HG02571 (cell line): ENCODE measurements around the gene CELA1.

Experiments used
- ATAC-seq: cut with Tn5 transposase; IDR thresholded peaks from one replicate; pipeline ENCODE4 v1.9.1; 2021; ENCODE audit warnings: mild to moderate bottlenecking, moderate library complexity; ENCODE audit not compliant: unreplicated experiment

CELA1 gene

DNA sequence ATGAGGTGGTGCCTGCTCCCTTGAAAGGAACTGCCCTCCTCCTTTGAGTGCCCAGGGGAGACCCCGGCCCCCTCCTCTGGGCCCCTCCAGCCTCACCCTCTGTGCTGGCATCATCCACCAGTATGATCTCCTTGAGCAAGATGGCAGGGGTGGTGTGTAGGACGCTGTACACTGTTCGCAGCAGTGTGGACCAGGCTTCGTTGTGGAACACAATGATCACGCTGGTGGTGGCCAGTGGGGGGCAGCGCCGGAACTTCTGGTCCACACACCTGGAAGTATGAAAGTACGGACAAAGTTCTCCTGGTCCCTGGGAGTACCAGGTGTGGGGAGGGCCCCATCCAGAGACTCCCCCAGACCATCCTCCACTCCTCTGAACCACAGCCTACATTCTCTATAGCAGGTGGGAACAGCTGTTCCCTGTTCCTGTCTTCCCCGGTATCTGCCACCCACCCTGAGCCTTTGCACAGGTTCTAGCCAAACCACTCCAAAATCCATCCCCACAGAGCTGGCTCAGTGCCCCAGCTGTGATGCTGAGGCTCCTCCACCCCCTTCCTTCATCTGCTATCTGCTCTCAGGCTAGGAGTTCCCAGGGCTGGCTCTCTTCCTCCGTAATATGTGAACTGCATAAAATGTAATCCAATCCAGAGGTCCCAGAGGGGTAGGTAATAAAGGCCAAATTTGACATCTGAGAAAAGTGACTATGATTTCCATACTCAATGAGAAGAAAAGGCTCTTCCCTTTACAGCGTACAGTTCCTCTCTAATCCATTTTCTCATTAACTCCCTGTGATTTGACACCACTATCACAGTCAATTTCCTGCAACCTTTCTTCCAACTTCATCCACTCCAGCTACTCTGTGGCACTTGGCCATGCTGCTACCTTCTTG is 30.9 kb upstream of the CELA1 start:
- ATAC-seq: no peak

DNA sequence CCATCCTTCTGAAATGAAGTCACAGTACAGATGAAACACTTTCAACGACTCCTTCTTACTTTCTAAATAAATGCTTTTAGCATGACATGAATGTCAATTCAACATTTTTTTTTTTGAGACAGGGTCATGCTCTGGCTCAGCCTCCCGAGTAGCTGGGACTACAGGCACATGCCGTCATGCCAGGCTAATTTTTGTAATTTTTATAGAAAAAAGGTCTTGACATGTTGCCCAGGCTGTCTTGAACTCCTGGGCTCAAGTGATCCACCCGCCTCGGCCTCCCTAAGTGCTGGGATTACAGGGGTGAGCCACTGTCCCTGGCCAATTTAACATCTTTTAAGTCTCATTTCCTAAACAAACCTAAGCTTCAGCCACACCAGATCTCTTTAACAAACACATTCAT is 28.4 kb upstream of the CELA1 start:
- no peak for ATAC-seq

DNA sequence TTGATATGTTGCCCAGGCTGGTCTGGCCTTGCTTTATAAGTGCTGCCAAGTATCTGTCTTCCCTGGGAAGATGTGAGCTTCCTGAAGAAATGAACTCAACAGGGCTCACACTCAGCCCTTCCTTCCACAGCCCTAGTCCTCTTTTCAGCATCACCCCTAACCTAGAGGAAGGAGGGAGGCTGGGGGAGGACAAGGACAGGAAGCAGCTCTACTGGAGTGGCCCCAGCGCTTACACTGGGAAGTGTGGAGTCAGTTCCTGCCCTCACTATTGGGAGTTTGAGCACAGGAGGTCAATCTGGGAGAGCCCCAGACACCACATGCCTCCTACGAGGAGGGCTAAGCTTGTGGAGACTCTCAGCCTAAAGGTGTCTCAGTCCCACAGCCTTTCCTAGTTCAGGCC is 27.9 kb upstream of the CELA1 start:
- ATAC-seq: no peak

DNA sequence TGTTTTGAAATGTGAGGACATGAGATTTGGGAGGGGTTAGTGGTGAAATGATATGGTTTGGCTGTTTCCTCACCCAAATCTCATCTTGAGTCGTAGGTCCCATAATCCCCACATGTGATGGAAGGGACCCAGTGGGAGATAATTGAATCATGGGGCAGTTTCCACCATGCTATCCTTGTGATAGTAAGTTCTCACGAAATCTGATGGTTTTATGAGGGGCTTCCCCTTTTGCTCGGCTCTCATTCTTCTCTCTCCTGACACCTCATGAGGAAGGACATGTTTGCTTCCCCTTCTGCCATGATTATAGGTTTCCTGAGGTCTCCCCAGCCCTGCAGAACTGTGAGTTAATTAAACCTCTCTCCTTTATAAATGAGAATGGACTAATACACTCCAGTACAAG is 26.7 kb upstream of the CELA1 start:
- ATAC-seq: no peak

DNA sequence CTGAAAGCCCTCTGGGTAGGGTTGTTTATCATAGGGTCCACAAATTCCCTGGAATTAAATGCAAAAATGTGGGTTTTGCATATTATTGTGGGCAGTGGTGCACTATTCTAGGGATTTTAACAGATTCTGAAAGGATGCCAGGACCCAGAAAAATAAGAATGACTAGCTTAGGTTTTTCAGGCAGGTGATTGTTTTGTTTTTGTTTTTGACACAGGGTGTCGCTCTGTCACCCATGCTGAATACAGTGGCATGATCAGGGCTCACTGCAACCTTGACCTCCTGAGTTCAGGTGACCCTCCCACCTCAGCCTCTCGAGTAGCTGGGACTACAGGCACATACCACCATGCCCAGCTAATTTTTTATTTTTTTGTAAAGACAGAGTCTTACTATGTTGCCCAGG is 25.5 kb upstream of the CELA1 start:
- no peak for ATAC-seq

DNA sequence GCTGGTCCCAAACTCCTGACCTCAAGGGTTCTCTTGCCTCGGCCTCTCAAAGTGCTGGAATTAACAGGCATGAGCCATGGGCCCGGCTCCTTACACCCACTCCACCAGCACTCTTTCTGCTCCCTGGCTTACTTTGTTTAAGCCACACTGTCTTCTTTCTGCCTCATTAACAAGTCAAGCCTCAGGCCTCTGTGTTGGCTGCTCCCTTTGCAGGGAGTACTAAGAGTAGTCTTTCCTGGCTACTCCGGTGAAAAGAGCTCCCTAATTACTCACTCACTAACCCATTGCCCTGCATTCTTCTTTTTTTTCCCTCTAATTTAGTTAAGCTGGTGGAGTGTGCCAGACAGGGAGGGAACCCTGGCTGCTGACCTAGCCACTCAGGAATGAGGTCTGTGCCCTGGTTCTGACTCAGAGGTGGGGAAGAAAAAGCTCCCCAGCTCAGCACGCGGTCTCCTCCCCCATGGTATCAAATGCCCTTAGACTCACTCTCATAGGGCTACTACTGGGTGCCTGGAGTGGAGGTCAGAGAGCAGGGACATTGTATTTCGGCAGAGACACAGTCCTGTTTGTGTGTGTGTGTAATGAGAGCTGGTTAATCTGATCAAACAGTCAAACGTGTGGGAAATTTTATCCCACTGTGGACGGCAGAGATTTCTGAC is 24.9 kb upstream of the CELA1 start:
- ATAC-seq: no peak

DNA sequence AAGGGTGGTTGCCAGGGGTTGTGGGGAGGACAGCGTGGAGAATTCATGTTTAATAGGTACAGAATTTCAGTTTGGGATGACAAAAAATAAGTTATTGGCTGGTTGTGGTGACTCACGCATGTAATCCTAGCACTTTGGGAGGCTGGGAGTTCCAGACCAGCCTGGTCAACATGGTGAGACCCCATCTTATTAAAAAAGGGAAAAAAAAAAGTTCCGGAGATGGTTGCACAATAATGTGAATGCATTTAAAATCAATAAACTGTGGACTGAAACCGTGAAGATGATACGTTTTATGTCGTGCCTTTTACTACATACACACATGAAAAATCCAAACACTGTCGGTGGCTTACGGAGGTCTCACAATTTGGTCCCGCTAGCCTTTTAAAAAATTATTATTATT is 24.2 kb upstream of the CELA1 start:
- no peak for ATAC-seq

DNA sequence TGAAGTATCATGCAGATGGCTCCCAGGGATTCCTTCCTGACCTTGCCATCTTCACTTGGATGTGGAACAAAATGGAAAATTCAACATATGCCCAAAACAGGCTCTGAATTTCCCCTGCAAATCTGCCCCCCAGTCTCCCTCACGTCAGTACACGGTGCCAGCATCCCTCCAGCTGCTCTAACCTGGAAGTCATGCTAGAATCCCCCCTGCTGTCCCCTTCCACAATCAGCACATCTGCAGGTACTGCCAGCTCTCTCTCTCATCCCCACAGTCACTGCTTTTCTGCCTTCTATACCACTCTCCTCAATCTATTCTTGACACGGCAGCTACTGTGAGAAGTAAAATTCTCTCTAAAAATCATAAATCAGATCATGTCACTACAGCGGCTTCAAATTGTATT is 23.1 kb upstream of the CELA1 start:
- ATAC-seq: no peak

DNA sequence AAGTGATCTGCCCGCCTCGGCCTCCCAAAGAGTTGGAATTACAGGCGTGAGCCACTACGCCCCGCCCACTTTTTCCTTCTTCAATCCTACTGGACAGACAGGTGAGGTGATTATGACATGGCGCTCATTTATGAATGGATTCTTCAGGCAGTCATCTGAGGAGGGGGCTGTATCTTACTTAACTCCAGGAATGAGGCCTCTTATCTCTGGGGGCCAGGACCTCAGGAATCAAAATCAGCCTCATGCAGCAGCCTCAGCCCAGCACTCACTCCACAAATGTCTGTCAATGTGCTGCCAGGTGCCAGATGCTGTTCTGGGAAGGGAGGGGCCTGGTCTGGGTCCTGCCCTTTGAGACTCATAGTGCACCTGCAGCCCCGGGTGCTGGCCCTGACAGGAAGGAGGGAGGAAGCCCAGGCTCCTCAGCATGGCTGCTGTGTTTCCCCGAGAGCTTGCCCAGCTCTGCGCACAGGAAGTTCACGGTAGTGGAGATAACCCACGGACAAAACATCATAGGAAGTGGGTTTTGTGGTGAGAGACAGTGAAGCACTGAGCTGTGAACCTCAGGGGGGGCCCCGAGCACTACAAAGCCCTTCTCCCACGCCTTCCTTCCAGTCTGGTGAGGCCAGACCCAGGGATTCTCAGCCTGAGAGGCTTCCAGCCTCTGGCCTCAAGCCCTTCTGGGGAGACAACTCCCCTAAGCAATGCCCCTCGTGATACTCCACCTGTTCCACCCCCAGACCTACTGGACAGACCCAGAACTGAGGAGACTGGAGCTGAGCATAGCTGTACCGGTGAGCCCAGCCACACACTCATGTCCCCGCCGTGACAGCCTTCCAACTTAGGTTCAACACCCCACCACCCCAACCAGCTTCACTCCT is 22.4 kb upstream of the CELA1 start:
- ATAC-seq: peak; percentile 97

DNA sequence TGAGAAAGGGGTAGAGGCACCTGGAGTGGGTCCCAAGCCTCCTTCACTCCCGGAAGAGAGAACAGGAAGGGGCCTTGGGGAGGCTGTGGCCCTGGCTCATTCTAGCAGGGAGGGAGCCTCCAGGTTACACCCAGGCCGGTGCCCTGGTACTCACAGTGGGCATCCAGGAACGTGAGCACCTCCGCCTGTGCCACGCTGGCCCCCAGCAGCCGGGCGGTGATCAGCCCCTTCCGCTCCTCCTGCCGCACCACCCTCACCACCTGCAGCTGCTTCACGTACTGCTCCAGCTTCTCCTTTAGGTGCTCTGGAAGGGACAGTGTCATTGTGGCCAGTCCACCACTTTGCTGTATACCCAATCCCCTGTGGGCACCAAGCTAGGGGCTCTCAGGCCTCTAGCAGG is 18.8 kb upstream of the CELA1 start:
- ATAC-seq: no peak

DNA sequence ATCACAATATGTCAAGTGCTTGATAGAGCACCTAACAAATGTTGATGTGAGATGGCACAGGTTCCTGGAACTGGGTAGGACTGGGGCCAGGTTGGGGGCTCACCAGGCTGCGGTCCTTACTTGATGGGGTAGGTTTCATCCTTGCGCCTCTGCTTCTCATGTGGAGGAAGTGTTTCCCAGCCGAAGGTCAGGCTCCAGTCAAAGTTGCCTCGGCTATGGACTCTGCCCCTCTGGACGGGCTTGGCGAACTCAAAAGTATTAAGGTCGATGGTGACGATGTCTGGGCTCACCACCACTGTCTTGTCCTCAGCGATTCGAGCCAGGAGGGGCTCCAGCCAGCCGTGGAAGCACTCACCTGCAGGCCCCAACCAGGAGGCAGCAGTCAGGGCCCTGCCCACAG is 17.5 kb upstream of the CELA1 start:
- no peak for ATAC-seq

DNA sequence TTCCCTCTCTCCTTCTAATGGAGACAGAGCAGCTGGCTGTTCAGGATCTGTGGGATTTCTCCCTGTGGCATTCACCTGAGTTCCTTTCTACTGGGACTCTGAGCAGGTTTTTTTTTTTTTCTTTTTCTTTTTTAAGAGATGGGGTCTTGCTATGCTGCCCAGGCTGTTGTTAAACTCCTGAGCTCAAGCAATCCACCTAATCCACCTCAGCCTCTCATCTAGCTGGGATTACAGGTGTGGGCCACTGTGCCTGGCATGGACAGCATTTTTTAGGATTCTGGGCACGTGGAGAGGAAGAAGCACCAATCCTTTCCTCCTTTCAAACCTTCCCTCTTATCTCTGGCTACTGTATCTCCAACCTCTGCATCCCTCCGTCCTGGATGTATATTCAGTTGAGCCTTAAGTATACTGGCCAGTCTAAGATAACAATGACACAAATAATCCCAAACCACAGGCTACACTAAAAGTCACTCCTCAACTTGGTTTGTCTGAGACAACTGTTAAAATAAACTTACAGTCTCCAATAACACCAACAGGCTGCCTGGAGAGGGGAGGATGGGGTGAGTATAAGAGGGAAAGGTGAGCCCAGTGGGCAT is 16.4 kb upstream of the CELA1 start:
- ATAC-seq: no peak

DNA sequence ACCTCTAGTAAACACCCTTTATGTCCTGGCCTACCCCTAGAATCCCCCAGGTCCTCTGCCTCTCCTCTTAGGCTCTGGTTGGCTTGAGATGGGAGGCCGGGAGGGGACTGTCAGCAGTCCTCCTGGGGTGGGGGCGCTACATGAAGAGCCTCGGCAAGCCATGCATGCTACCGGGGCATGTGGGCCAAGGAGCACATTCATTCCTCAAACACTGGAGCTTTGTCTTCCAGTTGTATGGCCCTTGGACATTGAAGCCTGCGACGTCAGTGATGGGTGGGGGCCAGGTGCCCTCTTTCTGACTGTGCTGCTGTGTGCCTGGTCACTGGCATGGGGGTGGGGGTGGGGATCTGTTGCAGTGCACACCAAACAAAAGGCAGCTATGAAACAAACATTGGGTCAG is 15.8 kb upstream of the CELA1 start:
- ATAC-seq: no peak

DNA sequence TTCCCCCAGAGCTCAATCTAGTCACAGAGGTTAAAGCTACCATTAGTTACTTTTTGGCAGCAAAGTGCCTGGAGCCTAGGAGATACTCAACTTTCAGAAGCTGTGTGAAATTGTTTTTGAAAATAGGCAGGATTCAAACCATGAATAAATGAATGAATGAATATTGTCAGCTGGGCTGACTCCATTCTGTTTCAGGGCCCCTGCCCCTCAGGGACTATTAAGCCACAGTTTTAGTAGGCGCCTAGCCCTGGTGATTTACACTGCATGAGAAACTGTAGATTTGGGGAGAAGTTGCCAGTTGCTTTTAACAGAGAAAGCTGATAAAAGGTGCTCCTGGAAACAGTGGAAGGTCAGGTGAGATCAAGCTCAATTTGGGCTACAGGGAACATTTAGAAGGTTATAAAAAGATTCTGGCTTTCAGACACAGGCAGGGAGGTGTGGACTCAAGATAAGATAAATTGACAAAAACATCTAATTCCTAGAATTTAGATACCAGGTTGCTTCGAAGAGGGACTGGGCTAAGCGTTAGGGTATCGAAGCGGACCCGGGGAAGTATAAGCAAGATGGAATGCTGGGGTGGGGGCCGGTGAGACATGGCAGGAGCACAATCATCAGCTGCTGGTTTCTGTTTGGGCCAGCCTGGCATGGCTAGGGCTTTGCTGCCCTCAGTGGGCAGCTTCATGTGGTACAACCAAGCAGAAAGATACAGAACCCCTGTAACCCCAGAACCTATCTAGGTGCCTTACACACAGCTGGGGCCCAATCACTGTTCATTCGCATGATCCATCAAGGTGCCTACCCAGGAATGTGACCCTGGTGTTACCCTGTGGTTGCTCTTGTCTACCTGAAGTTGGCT is 14.9 kb upstream of the CELA1 start:
- no peak for ATAC-seq

DNA sequence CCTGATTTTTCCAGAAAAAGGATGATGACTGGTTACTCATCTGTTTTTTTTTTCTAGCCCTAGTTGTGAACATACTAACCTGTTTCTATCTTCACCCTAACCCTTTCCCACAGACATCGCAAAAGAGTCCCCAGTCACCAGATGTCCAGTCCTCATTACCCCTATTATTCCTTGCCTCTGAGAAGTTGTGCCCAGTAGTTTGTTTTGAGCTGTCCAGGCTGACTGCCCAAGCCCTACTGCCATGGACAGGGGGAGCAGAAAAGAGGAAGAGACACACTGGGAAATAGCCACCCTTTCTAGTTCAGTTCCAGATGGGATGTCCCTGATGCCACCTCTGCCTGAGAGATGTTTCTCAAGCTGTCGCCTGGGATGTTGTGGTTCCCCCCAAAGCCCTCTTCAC is 13.8 kb upstream of the CELA1 start:
- no peak for ATAC-seq

DNA sequence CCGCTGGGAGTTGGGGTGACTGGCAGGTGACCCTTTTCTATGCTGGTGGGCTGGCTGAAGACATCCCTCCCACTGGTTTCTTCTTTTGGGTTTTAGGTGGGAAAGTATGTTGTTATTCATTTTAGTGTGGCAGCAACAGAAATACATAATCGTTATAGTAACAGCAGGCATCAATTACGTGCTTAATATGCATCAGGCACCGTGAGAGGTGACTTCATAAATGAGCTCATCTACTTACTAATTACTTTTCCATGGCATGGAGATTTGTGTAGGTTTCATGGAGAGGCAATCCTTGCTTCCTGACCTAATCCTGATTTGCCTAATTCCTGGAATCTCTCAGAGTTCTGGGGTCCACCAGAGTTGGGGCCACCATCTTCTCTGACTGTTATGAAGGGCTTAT is 13.4 kb upstream of the CELA1 start:
- no peak for ATAC-seq

DNA sequence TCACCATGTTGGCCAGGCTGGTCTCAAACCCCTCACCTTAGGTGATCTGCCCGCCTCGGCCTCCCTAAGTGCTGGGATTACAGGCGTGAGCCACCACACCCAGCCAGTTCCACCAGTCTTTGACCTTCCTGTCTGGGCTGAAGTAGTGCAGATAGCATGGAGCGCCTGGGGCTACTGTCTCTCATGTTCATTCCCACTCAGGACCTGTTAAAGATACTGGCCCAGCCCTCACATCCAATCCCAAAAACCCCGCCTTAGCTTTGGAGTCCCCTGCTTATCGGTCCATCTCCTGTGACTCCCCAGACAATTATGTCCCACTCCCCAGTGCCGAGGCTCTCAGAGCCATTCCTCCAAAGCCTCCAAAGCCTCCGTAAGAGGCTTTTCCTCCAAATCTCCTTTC is 12.0 kb upstream of the CELA1 start:
- ATAC-seq: no peak

DNA sequence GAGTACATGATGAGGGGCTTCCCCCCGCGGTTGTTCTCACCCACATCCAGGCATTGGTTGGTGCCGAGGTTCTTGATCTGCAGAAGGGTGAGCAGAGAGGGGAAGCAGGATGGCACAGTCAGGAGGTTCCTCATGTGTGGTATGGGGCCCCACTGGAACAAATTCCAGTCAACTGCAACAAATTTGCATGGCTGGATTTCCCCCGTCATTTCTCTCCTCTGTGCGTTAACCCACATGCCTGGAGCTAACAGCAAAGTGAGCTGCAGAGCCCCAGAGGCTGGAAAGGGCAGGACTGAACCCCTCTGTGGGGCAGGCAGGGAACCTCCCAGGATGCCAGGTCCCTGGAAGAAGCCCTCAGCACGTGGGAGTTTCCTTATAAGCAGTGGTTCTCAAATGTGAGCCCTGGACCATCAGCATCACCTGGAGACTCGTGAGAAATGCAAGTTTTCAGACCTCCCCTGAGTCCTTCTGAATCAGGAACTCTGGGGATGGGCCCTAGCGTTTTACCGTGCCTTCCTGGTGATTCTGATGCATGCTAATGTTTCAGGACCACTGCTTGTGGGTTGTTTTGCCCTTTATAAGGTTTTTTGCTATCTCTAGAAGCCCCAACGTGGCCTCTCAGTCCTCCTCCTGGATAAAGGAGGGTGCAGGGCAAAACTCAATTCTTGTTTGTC is 11.0 kb upstream of the CELA1 start:
- no peak for ATAC-seq

DNA sequence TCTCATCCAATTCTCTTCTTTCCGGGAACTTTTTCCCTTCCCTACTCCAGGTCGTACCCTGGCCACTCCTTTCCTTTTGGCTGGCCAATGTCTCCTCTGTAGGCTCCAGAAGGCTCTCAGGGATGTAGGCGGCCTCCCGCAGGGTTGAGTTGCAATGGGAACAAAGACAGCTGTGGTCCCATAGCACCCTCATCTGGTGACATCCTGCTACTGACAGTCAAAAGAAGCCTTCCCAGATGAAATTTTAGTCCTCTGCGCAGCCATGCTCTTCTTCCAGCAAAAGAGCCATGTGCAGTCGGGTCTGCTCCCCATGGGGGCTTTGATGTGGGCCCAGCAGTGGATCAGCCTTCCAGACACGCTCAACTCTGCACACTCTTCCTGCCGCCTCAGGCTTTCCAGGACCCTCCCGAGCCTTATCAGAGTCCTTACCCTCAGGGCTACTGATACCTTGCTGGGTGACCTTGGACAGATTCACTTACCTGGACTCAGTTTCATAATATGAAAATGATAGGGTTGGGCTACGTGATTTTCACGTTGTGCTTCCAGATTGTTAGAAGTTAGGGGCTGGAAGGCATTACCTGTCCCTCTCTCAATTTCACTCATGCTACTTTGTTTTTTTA is 5.5 kb upstream of the CELA1 start:
- no peak for ATAC-seq
